HepG2 (cell line): ENCODE measurements around the gene BEAN1. TPM values are rescaled to one million over a fixed set of nuclear protein-coding genes. Genes with fewer than 3 reads are reported as not detected.

Experiments
- BCL6 ChIP-seq: IDR thresholded peaks from 2 replicates; pipeline ENCODE4 v1.6.1; 2016; ENCODE audit warnings: missing genetic modification reagents, missing compliant biosample characterization
- ETV5 ChIP-seq: IDR thresholded peaks from 2 replicates; pipeline ENCODE4 v1.6.1; 2018; ENCODE audit warnings: missing biosample characterization, missing genetic modification reagents, inconsistent platforms, borderline replicate concordance
- GFI1 ChIP-seq: sonication (generic); formaldehyde crosslinking; IDR thresholded peaks from 2 replicates; pipeline ENCODE4 v1.5.0; 2020; ENCODE audit warnings: missing genetic modification reagents, mild to moderate bottlenecking, borderline replicate concordance
- HNF1B ChIP-seq: sonication (generic); formaldehyde crosslinking; IDR thresholded peaks from 2 replicates; pipeline ENCODE4 v1.5.1; 2020; ENCODE audit warnings: mild to moderate bottlenecking, moderate library complexity, missing genetic modification reagents
- ISL2 ChIP-seq: sonication (generic); formaldehyde crosslinking; IDR thresholded peaks from 2 replicates; pipeline ENCODE4 v1.5.0; 2020; ENCODE audit warnings: missing genetic modification reagents
- MAFK ChIP-seq, 2 experiments: IDR thresholded peaks in 1 of 2; conservative IDR thresholded peaks in 1 of 2; 2 replicates each; pipeline ENCODE4 v1.6.1; 2011; ENCODE audit warnings: improper control_type of control experiment in 2 of 2, low read length in 2 of 2
- MIXL1 ChIP-seq: IDR thresholded peaks from 2 replicates; pipeline ENCODE4 v1.6.1; 2016
- NAIF1 ChIP-seq: sonication (generic); formaldehyde crosslinking; IDR thresholded peaks from 2 replicates; pipeline ENCODE4 v1.5.0; 2020; ENCODE audit warnings: mild to moderate bottlenecking, missing genetic modification reagents, borderline replicate concordance
- NR2F1 ChIP-seq, 2 experiments: fragments of 450-650 bp in 1 of 2; formaldehyde crosslinking in 1 of 2; IDR thresholded peaks; 2 replicates each; pipeline versions ENCODE4 v1.5.0 to v1.6.1; 2016 to 2020; ENCODE audit warnings: mild to moderate bottlenecking in 1 of 2, missing compliant biosample characterization in 1 of 2, missing genetic modification reagents in 1 of 2, moderate library complexity in 1 of 2
- PAF1 ChIP-seq: IDR thresholded peaks from 2 replicates; pipeline ENCODE4 v1.6.1; 2016; ENCODE audit warnings: missing genetic modification reagents, missing compliant biosample characterization
- PITX1 ChIP-seq: sonication (generic); formaldehyde crosslinking; IDR thresholded peaks from 2 replicates; pipeline ENCODE4 v1.5.1; 2020; ENCODE audit warnings: mild to moderate bottlenecking, missing genetic modification reagents
- PRDM4 ChIP-seq: sonication (generic); formaldehyde crosslinking; IDR thresholded peaks from 2 replicates; pipeline ENCODE4 v1.9.0; 2021; ENCODE audit warnings: missing genetic modification reagents, borderline replicate concordance
- RELA ChIP-seq: sonication (generic); formaldehyde crosslinking; IDR thresholded peaks from 2 replicates; pipeline ENCODE4 v1.4.0; 2020; ENCODE audit warnings: missing genetic modification reagents
- SP140L ChIP-seq: sonication (generic); formaldehyde crosslinking; IDR thresholded peaks from 2 replicates; pipeline ENCODE4 v1.4.0; 2020; ENCODE audit warnings: missing genetic modification reagents, borderline replicate concordance
- ZFP62 ChIP-seq: sonication (generic); formaldehyde crosslinking; IDR thresholded peaks from 2 replicates; pipeline ENCODE4 v1.4.0; 2020; ENCODE audit warnings: missing genetic modification reagents
- ZFX ChIP-seq: sonication (generic); formaldehyde crosslinking; IDR thresholded peaks from 2 replicates; pipeline ENCODE4 v1.4.0; 2020; ENCODE audit warnings: mild to moderate bottlenecking, low read depth, missing genetic modification reagents, moderate library complexity
- ZNF225 ChIP-seq: sonication (generic); formaldehyde crosslinking; IDR thresholded peaks from 2 replicates; pipeline ENCODE4 v1.4.0; 2020; ENCODE audit warnings: mild to moderate bottlenecking, missing genetic modification reagents
- ZNF652 ChIP-seq: IDR thresholded peaks from 2 replicates; pipeline ENCODE4 v1.6.1; 2016; ENCODE audit warnings: low read depth, borderline replicate concordance
- ZNF674 ChIP-seq: sonication (generic); formaldehyde crosslinking; IDR thresholded peaks from 2 replicates; pipeline ENCODE4 v1.5.0; 2020; ENCODE audit warnings: low read depth, mild to moderate bottlenecking, missing genetic modification reagents
- ZNF740 ChIP-seq: sonication (generic); formaldehyde crosslinking; IDR thresholded peaks from 2 replicates; pipeline ENCODE4 v1.4.0; 2020; ENCODE audit warnings: missing genetic modification reagents
- ZNF746 ChIP-seq: sonication (generic); formaldehyde crosslinking; IDR thresholded peaks from 2 replicates; pipeline ENCODE4 v1.8.0; 2022; ENCODE audit warnings: mild to moderate bottlenecking, missing genetic modification reagents
- ZSCAN9 ChIP-seq: IDR thresholded peaks from 2 replicates; pipeline ENCODE4 v1.6.1; 2016; ENCODE audit warnings: borderline replicate concordance
- polyA plus RNA-seq, 8 experiments: library from polyadenylated mRNA; depleted of rRNA in 3 of 8; stranded (reverse) in 7 of 8; unstranded in 1 of 8; fragments of >200 nt; fragmentation: Illumina TruSeq in 4 of 8; extraction: Trizol in 4 of 8; gene quantifications; 2 replicates each; pipeline versions ENCODE4 v1.2.1 to v1.2.3, GENCODE V29; 2011 to 2016; ENCODE audit warnings: low read depth in 4 of 8, missing spikeins in 1 of 8, mixed read lengths in 1 of 8; ENCODE audit not compliant: insufficient read depth in 1 of 8
- total RNA-seq, 5 experiments: library from RNA; depleted of rRNA; stranded (reverse); fragments of >200 nt; fragmentation: Illumina TruSeq; extraction: Trizol; gene quantifications; 2 replicates each; pipeline ENCODE4 v1.2.3, GENCODE V29; 2016; ENCODE audit warnings: low read depth in 1 of 5
- TF ChIP-seq, protein P1 (sequence below): sonication (generic); formaldehyde crosslinking; IDR thresholded peaks from 2 replicates; pipeline ENCODE4 v1.5.1; 2020; ENCODE audit warnings: mild to moderate bottlenecking, missing genetic modification reagents

BEAN1 gene
- total and polyA plus RNA-seq, 2 of the 13 experiments (the other 11 are each of a cell fraction or from before 2014, with no cell fraction given): 0.53 to 1.4 TPM

GRCh38 chr16:66434619-66435430, 7.7 kb downstream of the BEAN1 start (continued):
- no peak for TF ChIP-seq HNF1B (CRISPR knock-in tag)
- TF ChIP-seq ZFX (CRISPR knock-in tag): peak; percentile 50
- no peak for TF ChIP-seq SP140L (CRISPR knock-in tag)
- TF ChIP-seq, protein P1, sequence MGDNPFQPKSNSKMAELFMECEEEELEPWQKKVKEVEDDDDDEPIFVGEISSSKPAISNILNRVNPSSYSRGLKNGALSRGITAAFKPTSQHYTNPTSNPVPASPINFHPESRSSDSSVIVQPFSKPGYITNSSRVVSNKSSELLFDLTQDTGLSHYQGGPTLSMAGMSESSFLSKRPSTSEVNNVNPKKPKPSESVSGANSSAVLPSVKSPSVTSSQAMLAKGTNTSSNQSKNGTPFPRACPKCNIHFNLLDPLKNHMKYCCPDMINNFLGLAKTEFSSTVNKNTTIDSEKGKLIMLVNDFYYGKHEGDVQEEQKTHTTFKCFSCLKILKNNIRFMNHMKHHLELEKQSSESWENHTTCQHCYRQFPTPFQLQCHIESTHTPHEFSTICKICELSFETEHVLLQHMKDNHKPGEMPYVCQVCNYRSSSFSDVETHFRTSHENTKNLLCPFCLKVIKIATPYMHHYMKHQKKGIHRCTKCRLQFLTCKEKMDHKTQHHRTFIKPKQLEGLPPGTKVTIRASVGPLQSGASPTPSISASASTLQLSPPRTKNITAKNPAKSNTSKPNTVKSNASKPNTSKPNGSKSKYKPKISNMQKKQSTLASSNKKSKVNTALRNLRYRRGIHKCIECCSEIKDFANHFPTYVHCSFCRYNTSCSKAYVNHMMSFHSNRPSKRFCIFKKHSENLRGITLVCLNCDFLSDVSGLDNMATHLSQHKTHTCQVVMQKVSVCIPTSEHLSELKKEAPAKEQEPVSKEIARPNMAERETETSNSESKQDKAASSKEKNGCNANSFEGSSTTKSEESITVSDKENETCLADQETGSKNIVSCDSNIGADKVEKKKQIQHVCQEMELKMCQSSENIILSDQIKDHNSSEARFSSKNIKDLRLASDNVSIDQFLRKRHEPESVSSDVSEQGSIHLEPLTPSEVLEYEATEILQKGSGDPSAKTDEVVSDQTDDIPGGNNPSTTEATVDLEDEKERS (CRISPR knock-in tag): peak; percentile 67; the same call in 1 of the 2 replicates
- peak; percentile 86 for TF ChIP-seq ETV5 (CRISPR knock-in tag)
- no peak for TF ChIP-seq ISL2 (CRISPR knock-in tag)
- TF ChIP-seq NAIF1 (CRISPR knock-in tag): no peak
- TF ChIP-seq PAF1 (CRISPR knock-in tag): no peak
- no peak for TF ChIP-seq PRDM4 (CRISPR knock-in tag)
- TF ChIP-seq ZNF225 (CRISPR knock-in tag): 0 out of 2 replicates have a peak, but pooled peaks have one; percentile 20
- TF ChIP-seq MAFK (conservative IDR thresholded peaks at IDR 0.05 in 1 of 2, IDR thresholded peaks at IDR 0.05 in 1 of 2; ENCODE audit: low read length in 2 of 2): no peak
- TF ChIP-seq GFI1 (CRISPR knock-in tag): no peak
- peak in 1 of 2 experiments; percentile 28; a peak in 1 of 4 replicates for TF ChIP-seq NR2F1 (CRISPR knock-in tag; IDR thresholded peaks at IDR 0.05)
- no peak for TF ChIP-seq RELA (CRISPR knock-in tag)
- TF ChIP-seq ZNF746: 0 out of 2 replicates have a peak, but pooled peaks have one; percentile 28
- peak; percentile 68 for TF ChIP-seq BCL6 (CRISPR knock-in tag)
- no peak for TF ChIP-seq ZSCAN9 (CRISPR knock-in tag)
- no peak for TF ChIP-seq ZNF674 (CRISPR knock-in tag)
- no peak for TF ChIP-seq MIXL1 (CRISPR knock-in tag)
- no peak for TF ChIP-seq ZFP62 (CRISPR knock-in tag)
- TF ChIP-seq PITX1 (CRISPR knock-in tag): peak; percentile 68; the same call in 1 of the 2 replicates
- no peak for TF ChIP-seq ZNF652 (CRISPR knock-in tag)
- TF ChIP-seq ZNF740: 0 out of 2 replicates have a peak, but pooled peaks have one; percentile 2
